Panc1 (cell line): ENCODE measurements around the gene ADARB2. TPM values are rescaled to one million over a fixed set of nuclear protein-coding genes. Genes with fewer than 3 reads are reported as not detected.

ENCODE experiments used
- ATAC-seq: fragments of 200-7000 bp; cut with Tn5 transposase; 2 replicates; pipeline ENCODE4 v1.9.1; 2020; ENCODE audit warnings: mild to moderate bottlenecking, moderate library complexity
- BruUV-seq: library from RNA; stranded (reverse); fragments of 400-500 nt; replicated peaks from 2 replicates; lab custom pipeline; 2021; lab: Mats Ljungman, UMichigan
- CTCF ChIA-PET: fragments of 300-600 bp; sonication (Branson Sonifier 250); formaldehyde crosslinking; loops from one replicate; lab custom pipeline; 2022; ENCODE audit warnings: antibody characterized with exemption; lab: Charles Lee
- POLR2A ChIA-PET: fragments of 300-600 bp; sonication (Branson Sonifier 250); formaldehyde crosslinking; loops from one replicate; lab custom pipeline; 2022; ENCODE audit warnings: antibody characterized with exemption; lab: Charles Lee
- DNase-seq: peaks from one replicate; pipeline ENCODE4 v3.0.0-alpha.2; 2010; ENCODE audit warnings: low read depth, low spot score
- H3K27ac ChIP-seq: 2 replicates; pipeline ENCODE4 v1.5.1; 2011; ENCODE audit warnings: mild to moderate bottlenecking, low read length, inconsistent platforms
- H3K27me3 ChIP-seq: fragments of 200-500 bp; sonication (Bioruptor generic); 2 replicates; pipeline ENCODE4 v1.6.0; 2014; ENCODE audit warnings: low read length, inconsistent platforms; ENCODE audit not compliant: control insufficient read depth, insufficient read depth
- H3K36me3 ChIP-seq: fragments of 200-500 bp; sonication (Bioruptor generic); 2 replicates; pipeline ENCODE4 v1.5.1; 2014; ENCODE audit warnings: inconsistent platforms, mild to moderate bottlenecking, low read length, moderate library complexity; ENCODE audit not compliant: control insufficient read depth, insufficient read depth
- H3K4me1 ChIP-seq: 2 replicates; pipeline ENCODE4 v1.5.1; 2011; ENCODE audit warnings: inconsistent platforms, mild to moderate bottlenecking, low read length, moderate library complexity; ENCODE audit not compliant: control insufficient read depth, insufficient read depth
- H3K4me3 ChIP-seq, 2 experiments: 2 replicates each; pipeline ENCODE4 v1.5.1; 2011 to 2012; ENCODE audit warnings: low read depth in 2 of 2, low read length in 2 of 2, mild to moderate bottlenecking in 2 of 2, inconsistent platforms in 1 of 2, moderate library complexity in 1 of 2
- H3K9me3 ChIP-seq: fragments of 200-500 bp; sonication (Bioruptor generic); 2 replicates; pipeline ENCODE4 v1.5.1; 2014; ENCODE audit warnings: low read depth, mild to moderate bottlenecking, inconsistent platforms, low read length, moderate library complexity; ENCODE audit not compliant: control insufficient read depth, insufficient read depth
- POLR2AphosphoS5 ChIP-seq: IDR thresholded peaks from 2 replicates; pipeline ENCODE4 v1.6.1; 2012; ENCODE audit warnings: mild to moderate bottlenecking, low read depth, low read length, moderate library complexity
- SIN3A ChIP-seq: IDR thresholded peaks from 2 replicates; pipeline ENCODE4 v1.6.1; 2012; ENCODE audit warnings: low read depth, mild to moderate bottlenecking, low read length, moderate library complexity, borderline replicate concordance; ENCODE audit not compliant: insufficient read depth
- TCF7L2 ChIP-seq: IDR thresholded peaks from 2 replicates; pipeline ENCODE4 v1.6.1; 2011; ENCODE audit warnings: mild to moderate bottlenecking, low read depth, low read length, inconsistent platforms
- in situ Hi-C: cut with HindIII; loops from 2 replicates; pipeline ENCODE4 v1.10.0; 2016; ENCODE audit warnings: low sequenced_read_pairs, low pct_unique_long_range_greater_than_20kb
- intact Hi-C: fragments of 100-400 bp; cut with micrococcal nuclease; formaldehyde crosslinking; loops from one replicate; pipeline ENCODE4 v1.10.0; 2022; ENCODE audit not compliant: unreplicated experiment
- total RNA-seq: library from RNA; stranded (reverse); gene quantifications from one replicate; pipeline ENCODE4 v1.2.1, GENCODE V29; 2021; ENCODE audit not compliant: unreplicated experiment
- TF ChIP-seq, protein P1 (sequence below): fragments of 450-650 bp; IDR thresholded peaks from 2 replicates; pipeline ENCODE4 v1.5.1; 2017; ENCODE audit warnings: mild to moderate bottlenecking
- TF ChIP-seq, protein P2 (sequence below), 2 experiments: IDR thresholded peaks; 2 replicates each; pipeline ENCODE4 v1.6.1; 2011 to 2012; ENCODE audit warnings: low read depth in 2 of 2, control low read depth in 1 of 2, low read length in 1 of 2, mild to moderate bottlenecking in 1 of 2, moderate library complexity in 1 of 2; ENCODE audit not compliant: insufficient read depth in 1 of 2

The ADARB2 gene
- total RNA-seq, 1 experiment from 2014 or later: 0.31 TPM

GRCh38 chr10:1517684-1518083 lies 219.6 kb downstream of the ADARB2 start:
- CTCF ChIA-PET: no interaction called here
- Histone ChIP-seq H3K27ac (no peak overlapping the region), H3K4me1 (no peaks in the 10 kb centered on the region), H3K9me3 (no peaks in the 10 kb centered on the region), H3K4me3 (no peak overlapping the region), H3K27me3 (peaks cover 5% of the 10 kb centered on the region), H3K36me3 (no peaks in the 10 kb centered on the region)
- in situ Hi-C loops (no loop called here), intact Hi-C loops (no loop called here)
- POLR2A ChIA-PET: no interaction called here
- TF ChIP-seq SIN3A: no peak
- no peak for ATAC-seq
- BruUV-seq: no TSS peak
- no peak for DNase-seq

DNA sequence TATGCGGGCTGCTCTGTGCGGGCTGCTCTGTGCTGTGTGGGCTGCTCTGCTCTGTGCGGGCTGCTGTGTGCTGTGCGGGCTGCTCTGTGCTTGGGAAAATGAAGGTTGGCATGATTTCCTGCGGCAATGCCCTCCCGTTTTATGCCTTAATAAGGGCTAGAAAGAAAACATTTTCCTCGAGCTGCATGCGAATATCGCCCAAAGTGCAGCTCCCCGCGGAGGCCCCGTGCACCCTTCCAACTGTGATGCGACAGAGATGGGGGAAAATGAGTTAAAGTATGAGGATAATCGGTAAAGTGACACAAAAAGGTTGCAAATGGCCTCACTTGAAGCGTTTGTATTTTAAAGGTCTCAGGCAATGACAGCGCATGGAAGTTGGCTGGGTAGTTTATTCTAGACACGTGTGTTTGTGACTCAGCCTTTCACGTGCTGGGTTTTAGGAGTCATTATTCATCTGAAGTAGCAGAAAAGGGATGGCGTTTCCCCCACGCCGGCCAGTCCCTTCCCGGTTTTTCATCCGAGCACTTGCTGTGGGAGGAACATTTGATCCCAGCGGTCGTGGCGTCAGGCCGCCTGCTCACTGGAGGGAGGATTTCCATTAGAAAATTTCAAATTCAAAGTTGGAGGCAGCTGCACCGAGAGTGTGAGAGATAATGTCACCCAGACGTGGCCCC lies 220.7 kb downstream of the ADARB2 start:
- ATAC-seq: no peak
- in situ Hi-C loops: no loop called here
- DNase-seq: no peak
- TF ChIP-seq SIN3A: no peak
- TF ChIP-seq, protein P1, sequence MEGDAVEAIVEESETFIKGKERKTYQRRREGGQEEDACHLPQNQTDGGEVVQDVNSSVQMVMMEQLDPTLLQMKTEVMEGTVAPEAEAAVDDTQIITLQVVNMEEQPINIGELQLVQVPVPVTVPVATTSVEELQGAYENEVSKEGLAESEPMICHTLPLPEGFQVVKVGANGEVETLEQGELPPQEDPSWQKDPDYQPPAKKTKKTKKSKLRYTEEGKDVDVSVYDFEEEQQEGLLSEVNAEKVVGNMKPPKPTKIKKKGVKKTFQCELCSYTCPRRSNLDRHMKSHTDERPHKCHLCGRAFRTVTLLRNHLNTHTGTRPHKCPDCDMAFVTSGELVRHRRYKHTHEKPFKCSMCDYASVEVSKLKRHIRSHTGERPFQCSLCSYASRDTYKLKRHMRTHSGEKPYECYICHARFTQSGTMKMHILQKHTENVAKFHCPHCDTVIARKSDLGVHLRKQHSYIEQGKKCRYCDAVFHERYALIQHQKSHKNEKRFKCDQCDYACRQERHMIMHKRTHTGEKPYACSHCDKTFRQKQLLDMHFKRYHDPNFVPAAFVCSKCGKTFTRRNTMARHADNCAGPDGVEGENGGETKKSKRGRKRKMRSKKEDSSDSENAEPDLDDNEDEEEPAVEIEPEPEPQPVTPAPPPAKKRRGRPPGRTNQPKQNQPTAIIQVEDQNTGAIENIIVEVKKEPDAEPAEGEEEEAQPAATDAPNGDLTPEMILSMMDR: no peak
- TF ChIP-seq, protein P2, sequence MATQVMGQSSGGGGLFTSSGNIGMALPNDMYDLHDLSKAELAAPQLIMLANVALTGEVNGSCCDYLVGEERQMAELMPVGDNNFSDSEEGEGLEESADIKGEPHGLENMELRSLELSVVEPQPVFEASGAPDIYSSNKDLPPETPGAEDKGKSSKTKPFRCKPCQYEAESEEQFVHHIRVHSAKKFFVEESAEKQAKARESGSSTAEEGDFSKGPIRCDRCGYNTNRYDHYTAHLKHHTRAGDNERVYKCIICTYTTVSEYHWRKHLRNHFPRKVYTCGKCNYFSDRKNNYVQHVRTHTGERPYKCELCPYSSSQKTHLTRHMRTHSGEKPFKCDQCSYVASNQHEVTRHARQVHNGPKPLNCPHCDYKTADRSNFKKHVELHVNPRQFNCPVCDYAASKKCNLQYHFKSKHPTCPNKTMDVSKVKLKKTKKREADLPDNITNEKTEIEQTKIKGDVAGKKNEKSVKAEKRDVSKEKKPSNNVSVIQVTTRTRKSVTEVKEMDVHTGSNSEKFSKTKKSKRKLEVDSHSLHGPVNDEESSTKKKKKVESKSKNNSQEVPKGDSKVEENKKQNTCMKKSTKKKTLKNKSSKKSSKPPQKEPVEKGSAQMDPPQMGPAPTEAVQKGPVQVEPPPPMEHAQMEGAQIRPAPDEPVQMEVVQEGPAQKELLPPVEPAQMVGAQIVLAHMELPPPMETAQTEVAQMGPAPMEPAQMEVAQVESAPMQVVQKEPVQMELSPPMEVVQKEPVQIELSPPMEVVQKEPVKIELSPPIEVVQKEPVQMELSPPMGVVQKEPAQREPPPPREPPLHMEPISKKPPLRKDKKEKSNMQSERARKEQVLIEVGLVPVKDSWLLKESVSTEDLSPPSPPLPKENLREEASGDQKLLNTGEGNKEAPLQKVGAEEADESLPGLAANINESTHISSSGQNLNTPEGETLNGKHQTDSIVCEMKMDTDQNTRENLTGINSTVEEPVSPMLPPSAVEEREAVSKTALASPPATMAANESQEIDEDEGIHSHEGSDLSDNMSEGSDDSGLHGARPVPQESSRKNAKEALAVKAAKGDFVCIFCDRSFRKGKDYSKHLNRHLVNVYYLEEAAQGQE (IDR thresholded peaks at IDR 0.05; ENCODE audit: insufficient read depth in 1 of 2, low read depth in 2 of 2, low read length in 1 of 2): no peak
- no peak for TF ChIP-seq POLR2AphosphoS5
- no peak for TF ChIP-seq TCF7L2
- H3K27ac ChIP-seq: no peak overlapping the region
- H3K4me1 ChIP-seq: no peaks in the 10 kb centered on the region
- POLR2A ChIA-PET: no interaction called here
- H3K27me3 ChIP-seq: peaks cover 5% of the 10 kb centered on the region
- intact Hi-C loops: no loop called here
- H3K9me3 ChIP-seq: no peaks in the 10 kb centered on the region
- H3K4me3 ChIP-seq: no peak overlapping the region
- BruUV-seq: no TSS peak
- CTCF ChIA-PET: no interaction called here
- no peaks in the 10 kb centered on the region for H3K36me3 ChIP-seq

DNA sequence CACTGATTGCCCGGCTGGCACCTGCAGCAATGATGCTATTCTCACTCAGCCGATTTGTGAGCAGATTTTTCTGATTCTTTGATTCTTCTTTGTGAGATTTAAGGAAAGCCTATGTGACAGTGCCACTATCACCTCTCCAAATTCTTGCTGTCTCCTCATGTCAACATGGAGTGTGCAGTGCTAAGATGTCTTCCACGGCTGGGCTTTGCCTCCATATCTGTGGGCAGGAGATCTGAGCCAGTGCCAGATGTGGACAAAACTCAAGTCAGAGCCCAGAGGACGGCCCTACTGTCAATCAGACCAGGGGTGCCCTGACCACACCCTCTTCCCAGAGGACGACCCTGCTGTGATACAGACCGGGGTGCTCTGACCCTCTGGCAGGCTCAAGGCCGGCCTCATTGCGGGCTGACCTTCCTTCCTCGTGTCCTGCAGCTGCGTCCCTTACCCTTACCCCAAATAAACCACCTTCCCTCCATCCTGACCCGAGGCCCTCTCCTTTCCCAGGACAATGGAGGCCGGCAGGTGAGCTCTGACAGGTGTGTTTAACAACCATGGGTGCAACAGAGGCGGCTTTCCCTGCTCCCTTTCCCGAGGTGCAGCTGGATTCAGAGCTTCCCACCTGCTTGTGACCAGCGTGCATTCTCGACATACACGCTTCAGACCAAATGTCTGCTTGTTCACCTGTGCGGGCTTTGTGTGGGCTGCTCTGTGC lies 221.4 kb downstream of the ADARB2 start:
- in situ Hi-C loops: no loop called here
- Histone ChIP-seq H3K9me3 (no peaks in the 10 kb centered on the region), H3K36me3 (no peaks in the 10 kb centered on the region), H3K27me3 (peaks cover 2% of the 10 kb centered on the region), H3K27ac (no peak overlapping the region), H3K4me3 (no peak overlapping the region), H3K4me1 (no peaks in the 10 kb centered on the region)
- no TSS peak for BruUV-seq
- intact Hi-C loops: no loop called here
- DNase-seq (no peak), ATAC-seq (no peak)
- CTCF ChIA-PET: no interaction called here
- POLR2A ChIA-PET: no interaction called here
- TF ChIP-seq POLR2AphosphoS5: no peak
- no peak for TF ChIP-seq SIN3A
- TF ChIP-seq, protein P1: no peak
- no peak for TF ChIP-seq TCF7L2
- TF ChIP-seq, protein P2 (IDR thresholded peaks at IDR 0.05; ENCODE audit: insufficient read depth in 1 of 2, low read depth in 2 of 2, low read length in 1 of 2): no peak
